Measurements from ENCODE around the gene SPSB4.
"Not testable (repeated sequence)": the region's sequence is repeated elsewhere in the genome, so short reads cannot be mapped to it uniquely, and the experiment has no call there.

The SPSB4 gene

GRCh38 chr3:141109751-141110150 is 58.6 kb downstream of the SPSB4 start:
- H3K4me1 ChIP-seq (ENCODE audit: control insufficient read depth, insufficient read depth, low read length) = peaks cover 12% of the 10 kb centered on the region; the same call in 1 of the 2 replicates
- no peaks in the 10 kb centered on the region for H3K27me3 ChIP-seq (ENCODE audit: control insufficient read depth, insufficient read depth, low read length)
- no peak overlapping the region for H3K9ac ChIP-seq (ENCODE audit: low read length)
- peaks cover 5% of the 10 kb centered on the region; the same call in 1 of the 2 replicates for H3K36me3 ChIP-seq (ENCODE audit: control insufficient read depth, insufficient read depth, low read length)
- no peak overlapping the region for H3K27ac ChIP-seq (ENCODE audit: low read depth, low read length)
- H3K9me3 ChIP-seq (ENCODE audit: control insufficient read depth, insufficient read depth, low read depth, low read length) = peaks cover 11% of the 10 kb centered on the region; the same call in 1 of the 2 replicates
- no peak overlapping the region for H3K4me3 ChIP-seq (ENCODE audit: low read depth, low read length)

GRCh38 chr3:141110322-141110721 is 59.2 kb downstream of the SPSB4 start:
- Histone ChIP-seq H3K27me3 (ENCODE audit: control insufficient read depth, insufficient read depth, low read length) (no peaks in the 10 kb centered on the region), H3K9me3 (ENCODE audit: control insufficient read depth, insufficient read depth, low read depth, low read length) (peaks cover 11% of the 10 kb centered on the region; the same call in 1 of the 2 replicates), H3K27ac (ENCODE audit: low read depth, low read length) (no peak overlapping the region), H3K9ac (ENCODE audit: low read length) (no peak overlapping the region), H3K4me1 (ENCODE audit: control insufficient read depth, insufficient read depth, low read length) (peaks cover 6% of the 10 kb centered on the region; the same call in 1 of the 2 replicates), H3K4me3 (ENCODE audit: low read depth, low read length) (no peak overlapping the region), H3K36me3 (ENCODE audit: control insufficient read depth, insufficient read depth, low read length) (peaks cover 5% of the 10 kb centered on the region; the same call in 1 of the 2 replicates)

GRCh38 chr3:141111364-141112155 is 60.4 kb downstream of the SPSB4 start:
- no peaks in the 10 kb centered on the region for H3K4me1 ChIP-seq (ENCODE audit: control insufficient read depth, insufficient read depth, low read length)
- no peaks in the 10 kb centered on the region for H3K27me3 ChIP-seq (ENCODE audit: control insufficient read depth, insufficient read depth, low read length)
- no peak overlapping the region for H3K9ac ChIP-seq (ENCODE audit: low read length)
- no peak overlapping the region for H3K27ac ChIP-seq (ENCODE audit: low read depth, low read length)
- peaks cover 11% of the 10 kb centered on the region; the same call in 1 of the 2 replicates for H3K9me3 ChIP-seq (ENCODE audit: control insufficient read depth, insufficient read depth, low read depth, low read length)
- H3K36me3 ChIP-seq (ENCODE audit: control insufficient read depth, insufficient read depth, low read length) = peaks cover 5% of the 10 kb centered on the region; the same call in 1 of the 2 replicates
- H3K4me3 ChIP-seq (ENCODE audit: low read depth, low read length) = no peak overlapping the region

- Histone ChIP-seq H3K36me3 (ENCODE audit: control insufficient read depth, insufficient read depth, low read length) (peaks cover 5% of the 10 kb centered on the region; the same call in 1 of the 2 replicates), H3K27me3 (ENCODE audit: control insufficient read depth, insufficient read depth, low read length) (no peaks in the 10 kb centered on the region), H3K27ac (ENCODE audit: low read depth, low read length) (no peak overlapping the region), H3K9me3 (ENCODE audit: control insufficient read depth, insufficient read depth, low read depth, low read length) (peaks cover 11% of the 10 kb centered on the region; the same call in 1 of the 2 replicates), H3K4me3 (ENCODE audit: low read depth, low read length) (no peak overlapping the region), H3K4me1 (ENCODE audit: control insufficient read depth, insufficient read depth, low read length) (no peaks in the 10 kb centered on the region), H3K9ac (ENCODE audit: low read length) (no peak overlapping the region)
Measured at GRCh38 chr3:141112686-141113297, 61.6 kb downstream of the SPSB4 start.

- H3K9ac ChIP-seq (ENCODE audit: low read length); H3K4me3 ChIP-seq (ENCODE audit: low read depth, low read length); H3K4me1 ChIP-seq (ENCODE audit: control insufficient read depth, insufficient read depth, low read length); H3K27ac ChIP-seq (ENCODE audit: low read depth, low read length); H3K36me3 ChIP-seq (ENCODE audit: control insufficient read depth, insufficient read depth, low read length); H3K27me3 ChIP-seq (ENCODE audit: control insufficient read depth, insufficient read depth, low read length): not testable (repeated sequence)
- peaks cover 11% of the 10 kb centered on the region; the same call in 1 of the 2 replicates for H3K9me3 ChIP-seq (ENCODE audit: control insufficient read depth, insufficient read depth, low read depth, low read length)
Measured at GRCh38 chr3:141113680-141114079, 62.5 kb downstream of the SPSB4 start.

- Histone ChIP-seq H3K27me3 (ENCODE audit: control insufficient read depth, insufficient read depth, low read length) (no peaks in the 10 kb centered on the region), H3K9ac (ENCODE audit: low read length) (no peak overlapping the region), H3K36me3 (ENCODE audit: control insufficient read depth, insufficient read depth, low read length) (peaks cover 2% of the 10 kb centered on the region; the same call in 1 of the 2 replicates), H3K4me1 (ENCODE audit: control insufficient read depth, insufficient read depth, low read length) (no peaks in the 10 kb centered on the region), H3K9me3 (ENCODE audit: control insufficient read depth, insufficient read depth, low read depth, low read length) (peaks cover 11% of the 10 kb centered on the region; the same call in 1 of the 2 replicates), H3K4me3 (ENCODE audit: low read depth, low read length) (no peak overlapping the region), H3K27ac (ENCODE audit: low read depth, low read length) (no peak overlapping the region)
Measured at GRCh38 chr3:141114179-141114745, 63.1 kb downstream of the SPSB4 start.

GRCh38 chr3:141114816-141115460 is 63.8 kb downstream of the SPSB4 start:
- no peak overlapping the region for H3K27ac ChIP-seq (ENCODE audit: low read depth, low read length)
- no peaks in the 10 kb centered on the region for H3K27me3 ChIP-seq (ENCODE audit: control insufficient read depth, insufficient read depth, low read length)
- no peak overlapping the region for H3K9ac ChIP-seq (ENCODE audit: low read length)
- H3K36me3 ChIP-seq (ENCODE audit: control insufficient read depth, insufficient read depth, low read length) = no peaks in the 10 kb centered on the region; the same call in 1 of the 2 replicates
- no peaks in the 10 kb centered on the region for H3K4me1 ChIP-seq (ENCODE audit: control insufficient read depth, insufficient read depth, low read length)
- H3K4me3 ChIP-seq (ENCODE audit: low read depth, low read length) = no peak overlapping the region
- H3K9me3 ChIP-seq (ENCODE audit: control insufficient read depth, insufficient read depth, low read depth, low read length) = peaks cover 8% of the 10 kb centered on the region; the same call in 1 of the 2 replicates

- Histone ChIP-seq H3K27ac (ENCODE audit: low read depth, low read length) (no peak overlapping the region), H3K36me3 (ENCODE audit: control insufficient read depth, insufficient read depth, low read length) (no peaks in the 10 kb centered on the region; the same call in 1 of the 2 replicates), H3K9me3 (ENCODE audit: control insufficient read depth, insufficient read depth, low read depth, low read length) (no peaks in the 10 kb centered on the region), H3K4me1 (ENCODE audit: control insufficient read depth, insufficient read depth, low read length) (no peaks in the 10 kb centered on the region), H3K9ac (ENCODE audit: low read length) (no peak overlapping the region), H3K4me3 (ENCODE audit: low read depth, low read length) (no peak overlapping the region), H3K27me3 (ENCODE audit: control insufficient read depth, insufficient read depth, low read length) (no peaks in the 10 kb centered on the region)
Measured at GRCh38 chr3:141115789-141116541, 64.8 kb downstream of the SPSB4 start.

- Histone ChIP-seq H3K27me3 (ENCODE audit: control insufficient read depth, insufficient read depth, low read length) (no peaks in the 10 kb centered on the region), H3K36me3 (ENCODE audit: control insufficient read depth, insufficient read depth, low read length) (no peaks in the 10 kb centered on the region; the same call in 1 of the 2 replicates), H3K9me3 (ENCODE audit: control insufficient read depth, insufficient read depth, low read depth, low read length) (no peaks in the 10 kb centered on the region), H3K9ac (ENCODE audit: low read length) (no peak overlapping the region), H3K27ac (ENCODE audit: low read depth, low read length) (no peak overlapping the region), H3K4me3 (ENCODE audit: low read depth, low read length) (no peak overlapping the region), H3K4me1 (ENCODE audit: control insufficient read depth, insufficient read depth, low read length) (no peaks in the 10 kb centered on the region)
Measured at GRCh38 chr3:141116721-141117120, 65.6 kb downstream of the SPSB4 start.

- not testable (repeated sequence) for H3K9me3 ChIP-seq (ENCODE audit: control insufficient read depth, insufficient read depth, low read depth, low read length); H3K4me3 ChIP-seq (ENCODE audit: low read depth, low read length); H3K27ac ChIP-seq (ENCODE audit: low read depth, low read length); H3K9ac ChIP-seq (ENCODE audit: low read length); H3K4me1 ChIP-seq (ENCODE audit: control insufficient read depth, insufficient read depth, low read length); H3K27me3 ChIP-seq (ENCODE audit: control insufficient read depth, insufficient read depth, low read length); H3K36me3 ChIP-seq (ENCODE audit: control insufficient read depth, insufficient read depth, low read length)
Measured at GRCh38 chr3:141117982-141118381, 66.8 kb downstream of the SPSB4 start.

Measured in HUES6 (cell line).